EH (cell line): ENCODE measurements around the gene IPO8.

ENCODE experiments used
- DNase-seq: peaks from one replicate; pipeline ENCODE4 v3.0.0-alpha.2; 2015; ENCODE audit warnings: low read depth

IPO8 gene

DNA sequence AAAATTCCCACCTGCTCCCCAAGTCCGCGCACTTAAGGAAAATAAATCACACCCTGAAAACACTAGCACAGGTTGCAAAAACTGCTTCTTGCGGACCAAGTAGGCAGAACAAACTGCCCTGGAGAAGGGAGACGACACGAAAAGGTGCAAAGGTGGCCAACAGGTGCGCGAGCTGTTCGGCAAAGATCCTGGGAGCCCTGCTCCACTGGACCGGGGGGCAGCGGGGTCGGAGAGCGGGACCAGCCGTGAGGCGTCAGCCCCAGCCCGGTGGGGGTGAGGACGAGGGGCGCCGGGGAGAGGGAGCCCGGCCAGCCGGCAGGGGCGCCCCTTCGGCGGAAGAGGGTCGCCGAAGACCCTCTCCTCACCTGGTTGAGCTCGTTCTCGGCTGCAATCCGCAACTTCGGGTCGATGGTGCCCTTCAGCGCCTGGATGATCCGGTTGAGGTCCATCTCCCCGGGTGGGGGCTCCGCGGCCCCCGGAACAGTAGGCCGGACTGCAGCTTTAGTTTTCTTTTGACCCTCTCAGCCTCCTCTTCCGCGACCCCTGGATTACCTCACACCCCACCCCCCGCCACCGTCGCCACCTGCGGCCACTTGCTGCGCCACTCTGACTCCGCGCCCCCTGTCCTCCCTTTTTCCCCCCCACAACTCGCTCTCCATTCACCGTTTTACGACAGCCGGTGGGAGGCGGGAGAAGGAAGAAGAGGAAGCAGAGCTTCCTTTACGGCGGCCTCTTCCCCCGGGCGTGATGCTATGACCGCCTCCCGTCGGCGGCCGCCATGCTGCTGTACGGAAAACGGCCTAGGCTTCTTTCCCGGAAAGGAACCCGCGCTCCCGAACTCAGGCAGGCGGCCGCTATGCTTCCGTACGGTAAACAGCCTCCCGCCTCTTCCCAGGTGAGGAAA is at the start of gene IPO8:
IPO8 (minus strand) TSS at position 671 of the 904 bp plus-strand sequence; CDS start at position 449, 222 bp downstream.
- peak; percentile 94 for DNase-seq

DNA sequence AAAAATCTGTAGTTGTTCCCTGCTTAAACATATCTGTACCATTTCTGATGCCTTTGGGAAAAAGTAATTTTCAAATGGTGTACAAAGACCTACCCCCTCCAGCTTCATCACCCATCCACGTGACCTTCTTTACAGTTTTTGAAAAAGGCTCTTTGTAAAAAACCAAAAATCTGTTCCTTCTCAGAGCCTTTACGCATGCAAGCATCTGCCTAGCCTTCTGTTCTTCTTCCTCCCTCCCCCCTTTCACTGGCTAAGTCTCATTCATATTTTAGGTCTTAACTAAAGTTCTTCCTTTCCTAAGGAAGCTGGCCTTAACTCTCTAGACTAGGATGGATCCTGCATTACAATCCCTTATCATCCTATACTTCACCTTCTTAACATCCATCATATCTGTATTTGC is 48.7 kb upstream of the IPO8 start:
- DNase-seq: no peak

DNA sequence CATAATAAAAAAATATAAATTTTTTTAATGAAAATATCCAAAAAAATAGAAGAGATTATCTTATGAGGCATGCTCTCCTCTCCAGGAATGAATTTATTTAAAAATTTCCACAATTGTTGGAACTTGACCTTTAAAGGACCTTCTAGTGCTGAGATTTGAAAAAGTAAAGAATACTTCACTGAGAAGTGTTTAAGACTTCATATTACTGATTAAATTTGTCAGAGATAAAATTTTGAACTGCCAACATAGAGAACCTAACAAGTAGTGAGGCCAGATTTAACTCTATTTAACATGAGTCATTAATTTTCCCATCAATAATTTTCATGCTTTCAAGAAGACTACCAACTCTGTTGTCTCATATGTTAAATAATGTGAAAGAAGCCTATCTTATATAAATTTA is 44.6 kb upstream of the IPO8 start:
- DNase-seq: no peak

DNA sequence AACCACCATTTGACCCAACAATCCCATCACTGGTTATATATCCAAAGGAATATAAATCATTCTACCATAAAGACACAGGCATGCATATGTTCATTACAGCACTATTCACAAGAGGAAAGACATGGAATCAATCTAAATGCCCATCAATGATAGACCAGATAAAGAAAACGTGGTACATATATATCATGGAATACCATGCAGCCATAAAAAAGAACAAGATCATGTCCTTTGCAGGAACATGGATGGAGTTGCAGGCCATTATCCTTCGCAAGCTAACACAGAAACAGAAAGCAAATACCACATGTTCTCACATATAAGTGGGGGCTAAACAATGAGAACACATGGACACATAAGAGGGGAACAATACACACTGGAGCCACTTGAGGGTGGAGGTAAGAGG is 43.4 kb upstream of the IPO8 start:
- DNase-seq: no peak

DNA sequence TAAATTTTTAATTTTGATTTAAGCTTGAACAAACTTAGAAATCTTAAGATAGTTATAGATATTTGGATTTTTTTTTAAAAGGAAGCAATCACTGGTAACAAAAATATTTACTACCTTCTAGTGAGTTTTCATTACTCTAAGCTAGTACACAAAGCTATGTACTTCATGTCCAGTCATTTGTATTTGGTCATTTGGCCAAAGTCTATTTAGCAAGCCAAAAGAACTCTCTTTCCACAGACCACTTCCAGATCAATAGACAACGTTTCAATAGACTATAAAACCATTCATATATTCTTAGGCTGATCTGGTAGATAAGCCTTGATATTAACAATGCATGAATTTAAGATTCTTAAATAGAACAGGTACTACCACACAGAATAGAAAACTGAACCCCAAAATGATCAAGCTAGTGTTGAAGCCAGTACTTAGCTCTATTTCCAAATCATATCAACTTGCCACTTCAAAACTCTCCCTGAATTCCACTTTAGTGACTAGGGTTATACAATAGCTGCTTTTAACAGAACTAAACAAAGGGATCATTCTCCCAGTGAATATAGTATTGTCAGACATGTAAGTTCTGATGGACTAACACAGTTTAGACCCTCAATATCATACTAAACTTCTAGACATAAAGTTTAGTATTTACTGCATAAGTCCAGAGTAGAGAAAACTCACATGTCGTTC is 37.4 kb upstream of the IPO8 start:
- no peak for DNase-seq

DNA sequence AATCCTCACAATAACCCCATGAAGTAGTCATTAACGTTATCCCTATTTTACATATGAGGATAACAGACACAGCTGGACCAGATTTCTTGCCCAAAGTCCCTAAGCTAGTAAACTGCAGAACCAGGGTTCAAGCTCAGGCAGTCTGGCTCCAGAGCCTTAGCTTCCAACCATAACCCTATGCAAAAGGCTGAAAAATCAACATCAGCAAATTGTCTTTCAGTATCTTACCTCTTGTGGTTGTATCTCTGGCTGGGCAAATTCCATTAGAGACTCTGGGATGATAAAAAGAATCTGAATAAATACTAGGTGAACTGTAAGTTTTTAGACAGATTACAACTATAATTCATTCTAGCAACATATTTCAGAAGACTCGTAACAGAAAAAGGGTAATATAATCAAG is 34.3 kb upstream of the IPO8 start:
- DNase-seq: no peak

DNA sequence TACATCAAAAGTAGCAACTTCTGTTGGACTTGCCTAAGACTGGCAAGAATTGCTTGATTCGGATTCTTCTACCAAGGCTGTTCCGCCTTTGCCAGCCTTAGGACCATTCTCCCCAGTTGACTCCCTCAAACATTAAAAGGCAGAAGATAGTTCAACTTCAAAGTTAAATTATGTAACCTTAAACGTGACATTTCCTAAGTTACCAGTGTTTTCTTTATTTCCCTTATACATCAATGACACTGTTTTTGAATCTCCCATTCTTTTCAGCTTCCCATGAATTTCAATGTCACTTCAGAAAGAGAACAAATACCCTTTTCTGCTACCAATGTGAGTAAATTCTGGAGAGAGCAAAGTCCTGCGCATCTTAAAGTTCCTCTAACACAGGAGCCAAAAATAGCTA is 33.9 kb upstream of the IPO8 start:
- no peak for DNase-seq

DNA sequence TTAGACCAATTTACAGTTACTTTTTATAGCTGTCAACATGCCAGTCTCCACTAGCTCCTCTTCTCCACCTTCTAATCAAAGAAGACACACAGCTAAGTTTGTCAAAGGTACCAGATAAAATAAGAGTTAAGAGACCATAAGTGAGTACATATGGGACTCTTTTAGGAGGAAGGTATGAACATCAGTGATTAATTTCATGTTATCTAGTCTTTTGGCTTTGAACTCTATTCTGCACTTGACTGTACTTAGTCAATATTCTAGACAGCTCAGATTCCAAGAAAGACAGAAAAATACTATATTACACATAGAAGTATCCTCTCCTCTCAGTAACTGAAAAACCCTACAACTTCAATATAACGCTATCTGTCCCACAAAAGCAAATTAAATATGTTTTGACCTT is 31.0 kb upstream of the IPO8 start:
- DNase-seq: no peak

DNA sequence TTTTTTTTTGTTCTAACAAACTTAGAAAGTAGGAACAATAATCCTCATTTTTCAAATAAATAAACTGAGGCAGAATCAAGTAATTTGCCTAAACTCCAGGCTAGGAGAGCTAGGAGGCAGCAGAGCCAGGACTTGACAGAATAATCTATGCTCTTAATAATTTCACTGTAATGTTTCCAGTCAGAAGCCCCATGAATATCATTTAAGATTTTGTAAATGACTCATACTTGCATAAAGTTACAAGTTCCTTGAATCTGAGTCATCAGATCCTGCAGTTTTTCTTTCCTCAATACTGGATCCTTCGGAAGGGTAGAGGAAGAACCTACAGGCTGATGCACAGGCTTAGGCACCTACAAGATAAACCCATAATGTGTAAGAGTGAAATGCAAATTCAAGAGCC is 30.1 kb upstream of the IPO8 start:
- DNase-seq: peak; percentile 84

DNA sequence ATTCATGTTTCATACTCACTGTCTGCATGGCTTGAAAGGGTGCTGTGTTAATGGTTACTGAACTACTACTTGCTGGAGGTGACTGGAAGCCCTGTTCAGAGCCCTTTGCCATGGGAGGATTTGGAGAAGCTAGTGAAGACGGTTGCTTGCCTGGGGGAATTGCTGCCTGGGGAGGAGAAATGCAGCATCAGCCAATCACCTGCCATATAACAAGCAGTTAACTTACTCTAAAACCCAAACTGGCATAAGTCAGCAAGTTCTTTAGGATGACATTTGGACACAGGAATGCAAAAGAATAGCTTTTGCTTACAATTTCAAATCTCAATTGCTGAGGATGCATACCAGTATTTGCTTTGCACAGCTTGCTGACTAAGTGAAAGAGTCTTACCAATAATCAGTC is 23.4 kb upstream of the IPO8 start:
- peak; percentile 92 for DNase-seq

DNA sequence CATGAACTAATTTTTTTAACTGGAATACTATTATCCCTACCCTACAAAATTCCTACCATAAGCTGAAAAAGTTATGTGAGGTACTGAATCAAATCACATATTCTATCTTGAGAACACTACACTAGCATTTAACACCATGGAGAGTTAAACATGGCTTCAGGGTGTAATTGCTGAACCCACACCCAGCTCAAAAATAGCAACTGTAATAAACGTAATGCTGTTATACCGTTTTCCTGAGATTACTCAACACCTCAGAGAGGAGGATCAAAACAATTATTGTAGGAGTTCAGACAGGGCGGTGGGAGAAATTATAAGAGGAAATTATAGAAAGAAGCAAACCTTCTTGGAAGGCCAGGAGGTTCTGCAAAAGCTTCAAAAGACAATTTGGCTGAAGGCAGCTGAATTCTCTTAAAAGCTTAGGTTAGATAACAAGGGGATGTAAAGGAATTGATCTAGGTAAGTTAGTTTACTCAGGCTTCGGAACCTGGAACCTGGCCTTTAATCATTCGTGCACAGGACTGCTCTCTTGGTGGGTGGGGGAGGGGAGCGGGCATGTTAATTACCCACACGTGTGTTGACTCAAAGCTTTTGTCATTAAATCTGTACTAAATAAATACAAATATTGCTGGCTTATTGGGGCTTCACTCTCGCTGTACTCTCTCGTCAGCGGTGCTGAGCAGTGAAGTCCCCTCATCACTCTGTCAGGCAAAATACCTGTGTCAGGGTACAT is 12.1 kb upstream of the IPO8 start:
- no peak for DNase-seq

DNA sequence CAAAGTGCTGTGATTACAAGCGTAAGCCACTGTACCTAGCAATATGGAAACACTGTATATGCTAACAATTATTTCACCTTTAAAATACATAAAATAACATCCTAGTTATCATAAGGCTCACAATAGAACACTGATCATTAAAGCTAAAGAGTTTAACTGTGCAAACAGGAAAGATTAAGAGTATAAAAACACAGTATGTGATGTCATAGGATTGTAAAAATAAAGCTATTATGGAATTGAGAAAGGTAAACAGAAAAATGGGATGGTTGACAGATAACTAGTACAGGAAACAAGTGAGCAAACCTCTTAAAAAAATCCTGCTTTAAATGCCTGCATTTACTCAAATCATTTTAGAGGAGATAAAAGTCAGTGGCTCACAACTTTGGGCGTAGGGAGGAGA is 10.8 kb upstream of the IPO8 start:
- DNase-seq: no peak

DNA sequence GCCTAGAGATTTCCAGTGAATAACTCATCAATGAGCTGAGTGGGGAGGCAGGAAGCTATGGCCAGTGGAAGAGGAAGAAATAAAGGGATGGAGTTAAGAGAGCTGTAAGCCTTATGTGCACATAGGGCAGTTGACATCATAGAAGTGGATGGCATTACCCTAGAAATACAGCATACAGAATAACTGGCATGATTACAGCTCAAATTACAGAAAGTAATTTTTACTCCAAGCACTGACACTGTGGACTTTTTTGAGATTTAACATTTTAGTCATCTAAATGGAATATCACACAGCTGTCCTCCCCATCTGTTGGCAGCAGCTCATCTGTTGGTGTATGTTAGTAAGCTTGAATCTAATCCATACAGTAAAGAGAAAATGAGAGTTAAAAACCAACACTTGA is 5.4 kb upstream of the IPO8 start:
- no peak for DNase-seq

DNA sequence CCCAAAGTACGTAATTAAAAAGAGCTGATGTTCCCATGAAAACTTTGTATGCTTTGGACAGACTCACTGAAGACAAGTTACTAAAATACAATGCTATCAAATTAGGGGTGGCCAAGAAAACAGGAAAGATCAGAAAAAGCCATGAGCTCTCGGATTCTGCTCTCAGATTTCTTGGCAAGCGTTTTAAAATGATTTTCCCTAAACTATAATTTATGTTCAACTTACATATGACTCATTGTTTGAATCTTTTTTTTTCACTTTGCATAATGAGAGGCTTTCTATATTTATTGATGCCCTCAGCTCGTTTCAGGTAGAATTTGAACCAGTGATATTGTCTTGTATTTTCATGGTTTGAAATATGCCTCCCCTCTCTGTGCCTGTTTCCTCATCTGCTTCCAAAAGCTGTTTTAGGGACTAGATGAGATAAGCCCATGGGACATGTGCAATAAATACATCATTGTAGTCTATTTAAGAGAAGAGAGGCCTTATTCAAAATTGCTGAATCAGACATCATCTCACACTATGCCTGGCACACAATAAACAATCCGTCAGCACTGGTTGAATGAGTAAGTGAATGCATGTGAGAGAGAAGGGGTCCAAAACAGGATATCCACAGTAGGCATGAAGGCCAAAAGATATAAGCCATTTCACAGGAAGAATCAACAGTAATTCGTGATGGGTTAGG is 4.7 kb upstream of the IPO8 start:
- no peak for DNase-seq

DNA sequence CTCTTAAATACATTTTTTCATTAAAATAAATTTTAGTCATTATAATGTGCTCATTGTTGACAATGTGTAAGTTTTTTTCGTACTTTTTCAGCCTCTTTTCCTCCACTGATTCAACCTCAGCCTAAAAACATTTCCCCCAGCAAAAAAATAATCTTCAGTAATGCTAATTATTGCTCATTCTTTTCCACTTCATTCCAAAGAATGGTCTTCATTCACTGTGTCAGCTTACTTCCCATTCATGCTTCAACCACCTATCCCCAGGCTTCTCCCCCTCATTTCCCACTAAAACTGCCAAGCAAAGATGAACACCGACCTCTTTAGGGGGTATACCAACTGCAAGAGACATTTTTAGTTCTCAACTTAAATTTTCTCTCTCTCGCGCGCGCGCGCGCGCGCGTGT is 2.7 kb upstream of the IPO8 start:
- no peak for DNase-seq

DNA sequence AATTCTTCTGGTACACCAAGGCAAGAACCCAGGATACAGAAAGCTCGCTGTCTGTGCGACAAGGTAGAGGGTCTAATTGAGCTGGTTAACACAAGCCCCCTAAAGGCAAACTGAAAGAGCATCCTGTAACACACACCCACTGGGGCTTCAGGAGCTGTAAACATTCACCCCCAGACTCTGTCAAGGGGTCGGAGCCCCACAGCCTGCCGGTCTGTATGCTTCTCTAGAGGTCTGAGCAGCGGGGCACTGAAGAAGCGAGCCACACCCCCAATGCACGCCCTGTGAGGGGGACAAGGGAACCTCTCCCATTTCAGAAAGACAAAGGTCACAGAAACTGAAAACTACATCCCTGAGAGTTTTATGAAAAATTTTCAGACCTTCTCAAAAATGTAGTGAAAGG is 1.3 kb upstream of the IPO8 start:
- no peak for DNase-seq

DNA sequence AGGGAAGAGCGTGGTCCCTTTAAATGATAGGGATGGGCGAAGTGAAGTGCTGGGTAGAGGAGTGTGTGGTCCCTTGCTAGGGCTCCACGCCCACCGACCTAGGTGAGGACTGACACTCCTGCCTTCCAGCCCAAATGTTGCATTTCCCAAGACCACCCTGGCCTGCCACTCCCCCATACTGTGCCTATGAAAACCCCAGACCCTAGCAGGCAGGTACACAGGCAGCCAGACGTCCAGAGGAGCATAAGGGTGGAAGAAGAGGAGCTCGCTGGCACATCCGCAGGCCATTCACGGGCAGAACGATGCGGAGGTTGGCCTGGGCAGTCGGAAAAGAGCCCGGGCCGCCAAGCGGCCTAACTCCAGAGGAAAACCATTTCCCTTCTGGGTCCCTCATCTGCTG is 817 bp upstream of the IPO8 start:
- DNase-seq: no peak

DNA sequence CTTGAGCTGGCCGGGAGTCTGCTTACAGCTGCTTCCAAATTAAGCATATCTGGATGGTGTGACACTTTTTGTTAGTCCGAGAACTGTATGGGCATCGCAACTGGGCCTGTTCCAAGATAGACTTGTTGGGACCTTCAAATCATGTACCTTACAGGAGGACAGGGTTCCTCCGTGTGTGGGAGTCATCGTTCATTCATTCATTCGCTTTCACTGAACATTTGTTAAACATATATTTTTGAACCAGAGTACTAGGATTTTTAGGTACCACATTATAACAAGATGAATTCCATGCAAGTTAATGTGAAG is 387 bp upstream of the IPO8 start:
- no peak for DNase-seq

DNA sequence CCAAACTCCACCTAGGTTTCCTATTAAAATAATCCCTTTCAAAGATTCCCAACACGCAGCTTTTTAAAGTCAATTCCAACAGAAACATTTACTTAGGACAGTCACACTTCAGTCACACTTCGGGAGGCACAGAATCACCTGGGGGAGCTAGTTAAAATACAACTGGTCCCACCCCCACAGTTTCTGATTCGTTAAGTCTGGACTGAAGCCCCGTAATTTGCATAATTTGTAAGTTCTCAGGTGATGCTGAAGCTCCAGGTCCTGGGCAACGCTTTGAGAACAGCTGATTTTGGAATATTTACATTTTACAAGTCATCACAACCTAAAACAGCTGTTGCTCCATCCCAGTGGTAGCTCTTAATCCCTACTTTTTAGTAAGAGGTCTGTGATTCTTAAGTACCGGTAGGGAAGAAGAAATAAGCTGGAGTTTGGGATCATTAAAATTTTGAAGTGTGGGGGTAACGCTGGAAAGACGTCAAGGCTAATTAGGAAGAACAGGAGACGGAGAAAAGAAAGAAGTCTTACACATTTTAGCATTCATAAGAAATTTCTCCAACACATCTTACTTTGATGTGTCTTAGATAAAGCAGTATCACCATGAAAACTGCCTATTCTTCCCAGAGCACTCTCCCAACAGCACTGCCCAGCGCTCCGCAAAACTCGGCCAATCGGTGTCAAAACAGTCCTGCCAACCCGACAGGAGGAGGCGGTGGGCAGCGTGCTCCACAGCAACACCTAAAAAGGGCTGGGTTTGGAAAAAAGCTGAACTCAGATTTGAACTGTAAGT is 1.1 kb downstream of the IPO8 start:
- DNase-seq: peak; percentile 55

DNA sequence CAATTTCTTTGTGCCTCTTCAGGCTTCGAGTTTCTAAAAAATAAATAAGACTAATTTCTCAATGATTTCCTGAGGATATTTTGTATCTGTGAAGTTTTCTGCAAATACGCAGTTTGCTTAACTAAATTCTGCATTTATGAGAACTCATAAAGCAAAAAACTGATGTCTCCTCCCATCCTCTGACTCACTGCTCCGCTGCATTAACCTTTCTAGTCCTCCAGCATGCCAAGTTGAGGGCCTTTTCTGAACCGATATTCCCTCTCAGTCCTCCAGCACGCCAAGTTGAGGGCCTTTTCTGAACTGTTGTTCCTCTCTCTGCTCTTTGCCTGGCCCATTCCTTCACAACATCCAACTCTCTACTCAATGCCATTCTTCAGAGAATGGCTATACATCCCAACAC is 3.2 kb downstream of the IPO8 start:
- DNase-seq: peak; percentile 34

DNA sequence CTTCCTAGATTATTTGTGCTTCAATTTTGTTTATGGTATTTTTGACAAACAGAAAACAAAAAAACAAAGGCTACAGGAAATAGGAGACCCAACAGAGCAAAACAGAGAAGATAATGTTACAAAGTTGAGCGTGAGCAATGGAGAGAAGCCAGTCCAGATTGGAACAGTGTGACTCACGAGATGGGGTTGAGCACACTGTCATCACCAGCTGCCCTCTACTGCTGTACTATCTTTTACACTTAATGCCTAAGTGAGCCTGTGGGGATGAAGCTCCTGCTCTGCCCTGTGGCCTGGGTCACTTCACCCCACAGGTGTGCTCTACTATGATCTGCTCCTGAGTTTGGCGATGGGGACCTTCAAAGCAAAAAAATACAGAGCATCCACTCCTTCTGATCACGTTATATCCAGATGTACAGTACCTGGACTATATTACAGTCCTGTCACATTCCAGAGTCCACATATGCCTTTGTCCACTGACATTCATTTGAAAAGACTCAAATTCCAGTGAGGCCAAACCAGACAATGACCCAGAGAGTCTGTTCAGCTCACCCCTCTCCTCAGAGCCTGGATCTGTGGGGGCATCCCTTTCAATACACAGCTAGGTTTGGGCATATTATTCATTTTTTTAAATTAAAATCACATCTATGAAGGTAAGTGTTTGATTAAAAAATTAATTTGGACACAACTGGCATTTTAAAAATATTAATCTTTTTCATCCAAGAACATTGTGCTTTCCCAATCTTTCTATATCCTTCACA is 4.4 kb downstream of the IPO8 start:
- peak; percentile 80 for DNase-seq
